ENCODE measurements around the gene PRSS38.

The PRSS38 gene

GRCh38 chr1:227779685-227780084, 35.8 kb upstream of the PRSS38 start:
- no peak for DNase-seq

- peak; percentile 21 for DNase-seq
Observed at GRCh38 chr1:227780101-227781044, 35.1 kb upstream of the PRSS38 start.

- no peak for DNase-seq
Observed at GRCh38 chr1:227781314-227781930, 34.1 kb upstream of the PRSS38 start.

- no peak for DNase-seq
Observed at GRCh38 chr1:227782226-227782625, 33.2 kb upstream of the PRSS38 start.

- DNase-seq, result no peak
Observed at GRCh38 chr1:227785094-227785804, 30.2 kb upstream of the PRSS38 start.

GRCh38 chr1:227785805-227786671, 29.4 kb upstream of the PRSS38 start:
- no peak for DNase-seq

- DNase-seq, result no peak
Observed at GRCh38 chr1:227786673-227787512, 28.6 kb upstream of the PRSS38 start.

- peak; percentile 90 for DNase-seq
Observed at GRCh38 chr1:227787513-227788270, 27.8 kb upstream of the PRSS38 start.

GRCh38 chr1:227788271-227789083, 27.0 kb upstream of the PRSS38 start:
- peak; percentile 61 for DNase-seq

- no peak for DNase-seq
Observed at GRCh38 chr1:227789084-227790033, 26.1 kb upstream of the PRSS38 start.

- no peak for DNase-seq
Observed at GRCh38 chr1:227790034-227790400, 25.5 kb upstream of the PRSS38 start.

GRCh38 chr1:227790868-227791267, 24.6 kb upstream of the PRSS38 start:
- no peak for DNase-seq

GRCh38 chr1:227791425-227792143, 23.9 kb upstream of the PRSS38 start:
- no peak for DNase-seq

GRCh38 chr1:227792216-227793078, 23.0 kb upstream of the PRSS38 start:
- DNase-seq, result no peak

- no peak for DNase-seq
Observed at GRCh38 chr1:227793079-227793947, 22.2 kb upstream of the PRSS38 start.

Measured in DMS 273 treated with DMSO at 0.1 percent for 48 hours (cell line).